HG02840 (cell line): ENCODE data around the gene ADAP1.

Experiments
- ATAC-seq: cut with Tn5 transposase; IDR thresholded peaks from one replicate; pipeline ENCODE4 v1.9.1; 2021; ENCODE audit warnings: mild to moderate bottlenecking, moderate library complexity, moderate number of reproducible peaks; ENCODE audit not compliant: unreplicated experiment, low FRiP score

Gene ADAP1

GRCh38 chr7:897086-897485 lies 57.4 kb downstream of the ADAP1 start:
- ATAC-seq: no peak

GRCh38 chr7:896346-897075 lies 58.0 kb downstream of the ADAP1 start:
- ATAC-seq: no peak

- no peak for ATAC-seq
Measured at GRCh38 chr7:895451-896052, 58.9 kb downstream of the ADAP1 start.

- ATAC-seq: no peak
Measured at GRCh38 chr7:894927-895450, 59.5 kb downstream of the ADAP1 start.

- ATAC-seq: no peak
Measured at GRCh38 chr7:894164-894867, 60.2 kb downstream of the ADAP1 start.

GRCh38 chr7:893686-894085 lies 60.8 kb downstream of the ADAP1 start:
- no peak for ATAC-seq

GRCh38 chr7:892648-893593 lies 61.6 kb downstream of the ADAP1 start:
- no peak for ATAC-seq

- no peak for ATAC-seq
Measured at GRCh38 chr7:891805-892204, 62.7 kb downstream of the ADAP1 start.

GRCh38 chr7:891291-891690 lies 63.2 kb downstream of the ADAP1 start:
- ATAC-seq: no peak

GRCh38 chr7:890868-891267 lies 63.6 kb downstream of the ADAP1 start:
- no peak for ATAC-seq

GRCh38 chr7:889391-889790 lies 65.1 kb downstream of the ADAP1 start:
- ATAC-seq: no peak

- no peak for ATAC-seq
Measured at GRCh38 chr7:889025-889390, 65.5 kb downstream of the ADAP1 start.

- no peak for ATAC-seq
Measured at GRCh38 chr7:888081-889024, 66.1 kb downstream of the ADAP1 start.

- no peak for ATAC-seq
Measured at GRCh38 chr7:887488-887820, 67.0 kb downstream of the ADAP1 start.

- no peak for ATAC-seq
Measured at GRCh38 chr7:886626-887487, 67.6 kb downstream of the ADAP1 start.

- no peak for ATAC-seq
Measured at GRCh38 chr7:885893-886625, 68.4 kb downstream of the ADAP1 start.

GRCh38 chr7:885261-885892 lies 69.1 kb downstream of the ADAP1 start:
- ATAC-seq: no peak
